Activated T-helper 17 cell treated with anti-CD3 and anti-CD28 coated beads, Interleukin-2, amount 50 U/mL, for 72 hours (primary cell): Measurements from ENCODE around the gene LYPD5. TPM values are rescaled to one million over a fixed set of nuclear protein-coding genes. Genes with fewer than 3 reads are reported as not detected.

ENCODE experiments used
- ATAC-seq: fragments of 150-1000 bp; cut with Tn5 transposase; replicated peaks from 2 replicates; pipeline ENCODE4 v1.10.0; 2021; ENCODE audit warnings: mild to moderate bottlenecking, moderate library complexity
- H3K27ac Mint-ChIP-seq: one replicate; pipeline ENCODE4 v1.8.0; 2022; ENCODE audit warnings: mixed read lengths
- H3K27me3 Mint-ChIP-seq: one replicate; pipeline ENCODE4 v1.8.0; 2022; ENCODE audit warnings: mixed read lengths
- H3K36me3 Mint-ChIP-seq: one replicate; pipeline ENCODE4 v1.8.0; 2022; ENCODE audit warnings: low read depth, mild to moderate bottlenecking, mixed read lengths
- H3K4me1 Mint-ChIP-seq: one replicate; pipeline ENCODE4 v1.8.0; 2022; ENCODE audit warnings: mixed read lengths
- H3K4me3 Mint-ChIP-seq: one replicate; pipeline ENCODE4 v1.8.0; 2022; ENCODE audit warnings: mild to moderate bottlenecking, mixed read lengths
- H3K9me3 Mint-ChIP-seq: one replicate; pipeline ENCODE4 v1.8.0; 2022; ENCODE audit warnings: mixed read lengths
- total RNA-seq, 2 donors: library from RNA; stranded (reverse); gene quantifications; one replicate each; pipeline ENCODE4 v1.2.3, GENCODE V29; 2022

The LYPD5 gene
- total RNA-seq, 2 donors from 2014 or later = 0.73 to 6.6 TPM

DNA sequence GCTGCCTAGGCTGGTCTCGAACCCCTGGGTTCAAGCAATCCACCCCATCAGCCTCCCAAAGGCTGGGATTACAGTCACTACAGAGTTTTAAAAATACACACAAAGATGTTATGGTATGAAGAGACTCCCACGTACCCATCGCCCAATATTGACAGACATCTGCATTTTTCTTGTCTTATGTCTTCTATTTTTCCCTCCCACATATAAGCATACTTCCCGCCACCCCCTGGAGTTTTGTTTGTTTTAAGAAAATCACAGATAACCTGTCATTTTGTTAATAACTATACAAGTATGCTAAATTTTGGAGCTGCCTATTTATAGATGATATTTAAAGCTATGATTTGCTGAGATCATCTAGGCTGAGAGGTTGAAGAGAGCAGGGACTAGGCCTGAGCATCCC is 41.3 kb downstream of the LYPD5 start:
- no peaks in the 10 kb centered on the region for H3K27me3 Mint-ChIP-seq
- H3K4me1 Mint-ChIP-seq = peaks cover 66% of the 10 kb centered on the region
- no peak overlapping the region for H3K27ac Mint-ChIP-seq
- no peak for ATAC-seq
- H3K9me3 Mint-ChIP-seq = no peaks in the 10 kb centered on the region
- H3K4me3 Mint-ChIP-seq = no peak overlapping the region
- H3K36me3 Mint-ChIP-seq = peaks cover 55% of the 10 kb centered on the region

- Mint-ChIP-seq H3K4me3 (peak overlapping the region; percentile 1), H3K36me3 (peaks cover 55% of the 10 kb centered on the region), H3K4me1 (peaks cover 62% of the 10 kb centered on the region), H3K27me3 (no peaks in the 10 kb centered on the region), H3K9me3 (no peaks in the 10 kb centered on the region), H3K27ac (peak overlapping the region; percentile 8)
- no peak for ATAC-seq
Observed at GRCh38 chr19:43759515-43759914, 42.7 kb downstream of the LYPD5 start.

GRCh38 chr19:43755256-43755801 is 46.9 kb downstream of the LYPD5 start:
- no peak for ATAC-seq
- H3K27ac Mint-ChIP-seq = peak overlapping the region; percentile 100
- peaks cover 56% of the 10 kb centered on the region for H3K4me1 Mint-ChIP-seq
- peak overlapping the region; percentile 99 for H3K4me3 Mint-ChIP-seq
- peaks cover 72% of the 10 kb centered on the region for H3K36me3 Mint-ChIP-seq
- no peaks in the 10 kb centered on the region for H3K27me3 Mint-ChIP-seq
- no peaks in the 10 kb centered on the region for H3K9me3 Mint-ChIP-seq

GRCh38 chr19:43754503-43755255 is 47.6 kb downstream of the LYPD5 start, which contains the start of gene SMG9:
Gene SMG9, minus strand, starts transcription at chr19:43754962. Its CDS starts 4,221 bp downstream, at chr19:43750741.
- no peaks in the 10 kb centered on the region for H3K9me3 Mint-ChIP-seq
- H3K27ac Mint-ChIP-seq = peak within 1 kb of the TSS; percentile 100
- peaks cover 78% of the 10 kb centered on the region for H3K36me3 Mint-ChIP-seq
- H3K4me1 Mint-ChIP-seq = peaks cover 60% of the 10 kb centered on the region
- peak within 1 kb of the TSS; percentile 99 for H3K4me3 Mint-ChIP-seq
- ATAC-seq = peak; percentile 74
- no peaks in the 10 kb centered on the region for H3K27me3 Mint-ChIP-seq

- Mint-ChIP-seq H3K27me3 (no peaks in the 10 kb centered on the region), H3K9me3 (no peaks in the 10 kb centered on the region), H3K36me3 (peaks cover 83% of the 10 kb centered on the region), H3K27ac (peak overlapping the region; percentile 100), H3K4me3 (peak overlapping the region; percentile 99), H3K4me1 (peaks cover 56% of the 10 kb centered on the region)
- no peak for ATAC-seq
Observed at GRCh38 chr19:43754253-43754502, 48.1 kb downstream of the LYPD5 start.

GRCh38 chr19:43752287-43752875 is 49.9 kb downstream of the LYPD5 start:
- Mint-ChIP-seq H3K4me3 (peak overlapping the region; percentile 99), H3K9me3 (no peaks in the 10 kb centered on the region), H3K36me3 (peaks cover 98% of the 10 kb centered on the region), H3K4me1 (peaks cover 60% of the 10 kb centered on the region), H3K27ac (peak overlapping the region; percentile 100), H3K27me3 (no peaks in the 10 kb centered on the region)
- no peak for ATAC-seq

- no peak for ATAC-seq
- Mint-ChIP-seq H3K27me3 (no peaks in the 10 kb centered on the region), H3K36me3 (peaks cover 98% of the 10 kb centered on the region), H3K27ac (peak overlapping the region; percentile 100), H3K4me1 (peaks cover 53% of the 10 kb centered on the region), H3K4me3 (peak overlapping the region; percentile 99), H3K9me3 (no peaks in the 10 kb centered on the region)
Observed at GRCh38 chr19:43751466-43752220, 50.6 kb downstream of the LYPD5 start.

GRCh38 chr19:43749898-43750297 is 52.3 kb downstream of the LYPD5 start:
- Mint-ChIP-seq H3K4me3 (no peak overlapping the region), H3K36me3 (peaks cover 98% of the 10 kb centered on the region), H3K9me3 (no peaks in the 10 kb centered on the region), H3K27me3 (no peaks in the 10 kb centered on the region), H3K4me1 (peaks cover 40% of the 10 kb centered on the region), H3K27ac (peak overlapping the region; percentile 36)
- no peak for ATAC-seq

- Mint-ChIP-seq H3K27me3 (no peaks in the 10 kb centered on the region), H3K4me3 (peak overlapping the region; percentile 66), H3K4me1 (peaks cover 37% of the 10 kb centered on the region), H3K9me3 (no peaks in the 10 kb centered on the region), H3K36me3 (peaks cover 98% of the 10 kb centered on the region), H3K27ac (peak overlapping the region; percentile 70)
- no peak for ATAC-seq
Observed at GRCh38 chr19:43749152-43749551, 53.1 kb downstream of the LYPD5 start.

DNA sequence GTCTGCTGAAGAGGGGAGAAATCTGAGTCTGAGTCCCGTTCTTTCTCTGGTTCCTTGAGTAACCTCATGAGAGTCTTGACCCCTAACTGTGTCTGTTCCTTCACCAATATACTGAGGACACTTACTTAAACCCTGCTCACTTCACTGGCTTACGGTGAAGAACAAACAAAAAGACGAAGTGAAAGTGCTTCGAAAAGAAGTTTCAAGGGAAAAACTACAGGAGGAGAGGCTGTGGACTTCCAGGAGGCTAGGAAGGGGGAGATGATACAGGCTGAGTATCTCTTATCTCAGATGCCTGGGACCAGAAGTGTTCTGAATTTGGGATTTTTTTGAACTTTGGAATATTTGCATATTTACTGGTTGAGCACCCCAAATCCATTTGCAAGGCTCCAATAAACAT is 53.6 kb downstream of the LYPD5 start:
- ATAC-seq = no peak
- Mint-ChIP-seq H3K4me1 (peaks cover 37% of the 10 kb centered on the region), H3K27ac (peak overlapping the region; percentile 70), H3K4me3 (peak overlapping the region; percentile 66), H3K27me3 (no peaks in the 10 kb centered on the region), H3K36me3 (peaks cover 98% of the 10 kb centered on the region), H3K9me3 (no peaks in the 10 kb centered on the region)

DNA sequence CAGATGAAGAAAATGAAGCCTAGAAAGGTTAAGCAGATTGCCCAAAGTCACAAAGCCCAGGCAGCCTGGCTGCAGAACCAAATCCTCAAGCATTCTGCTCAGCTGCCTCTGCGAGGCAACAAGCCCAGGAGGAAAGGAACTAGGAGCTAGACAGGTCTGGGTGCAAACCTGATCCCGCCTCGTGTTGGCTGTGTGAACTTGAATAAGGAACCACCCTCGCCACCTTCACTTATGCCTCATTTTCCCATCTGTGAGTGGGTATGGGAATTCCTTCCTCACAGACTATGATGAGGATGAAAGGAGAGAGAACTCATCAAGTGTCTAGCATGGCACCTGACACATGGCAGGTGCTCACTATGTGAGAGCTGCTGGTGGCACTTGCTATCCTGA is 54.0 kb downstream of the LYPD5 start:
- H3K27me3 Mint-ChIP-seq = no peaks in the 10 kb centered on the region
- H3K9me3 Mint-ChIP-seq = no peaks in the 10 kb centered on the region
- peaks cover 35% of the 10 kb centered on the region for H3K4me1 Mint-ChIP-seq
- H3K4me3 Mint-ChIP-seq = peak overlapping the region; percentile 66
- H3K27ac Mint-ChIP-seq = peak overlapping the region; percentile 70
- H3K36me3 Mint-ChIP-seq = peaks cover 100% of the 10 kb centered on the region
- ATAC-seq = no peak

- ATAC-seq = peak; percentile 64
- peaks cover 100% of the 10 kb centered on the region for H3K36me3 Mint-ChIP-seq
- peak overlapping the region; percentile 70 for H3K27ac Mint-ChIP-seq
- peak overlapping the region; percentile 66 for H3K4me3 Mint-ChIP-seq
- H3K9me3 Mint-ChIP-seq = no peaks in the 10 kb centered on the region
- peaks cover 29% of the 10 kb centered on the region for H3K4me1 Mint-ChIP-seq
- H3K27me3 Mint-ChIP-seq = no peaks in the 10 kb centered on the region
Observed at GRCh38 chr19:43747557-43748204, 54.6 kb downstream of the LYPD5 start.
